OCI-LY3 (cell line): ENCODE measurements around the gene ANO6.

Experiments
- CTCF ChIP-seq: fragments of 200-600, 300-600 bp; sonication (generic); IDR thresholded peaks from 2 replicates; pipeline ENCODE4 v1.5.1; 2014; ENCODE audit warnings: antibody characterized with exemption, low read length, low read depth
- EZH2phosphoT487 ChIP-seq: fragments of 200-600 bp; shearing (Covaris generic); IDR thresholded peaks from 2 replicates; pipeline ENCODE4 v1.6.1; 2018; ENCODE audit warnings: antibody characterized with exemption, mixed run types, low read depth

GRCh38 chr12:45315462-45315861 lies 99.6 kb downstream of the ANO6 start:
- TF ChIP-seq CTCF (no peak), EZH2phosphoT487 (no peak)
